Esophagus (tissue), 2 donors: ENCODE results near the gene SETX. TPM values are rescaled to one million over a fixed set of nuclear protein-coding genes. Genes with fewer than 3 reads are reported as not detected.

ENCODE experiments used
- H3K27ac ChIP-seq, 2 donors: one replicate each; pipeline ENCODE4 v1.5.1; 2013; ENCODE audit warnings: low read depth in 2 of 2, mild to moderate bottlenecking in 2 of 2, inconsistent platforms in 1 of 2, low read length in 1 of 2, moderate library complexity in 1 of 2
- H3K27me3 ChIP-seq, 2 donors: one replicate each; pipeline ENCODE4 v1.6.1; 2013; ENCODE audit warnings: low read length in 2 of 2, control low read depth in 1 of 2, mild to moderate bottlenecking in 1 of 2; ENCODE audit not compliant: insufficient read depth in 2 of 2, control insufficient read depth in 1 of 2
- H3K36me3 ChIP-seq, 2 donors: one replicate each; pipeline ENCODE4 v1.6.1; 2013; ENCODE audit warnings: low read length in 1 of 2; ENCODE audit not compliant: control insufficient read depth in 2 of 2, insufficient read depth in 2 of 2
- H3K4me1 ChIP-seq, 2 donors: one replicate each; pipeline ENCODE4 v1.6.1; 2013; ENCODE audit warnings: low read length in 1 of 2; ENCODE audit not compliant: control insufficient read depth in 2 of 2, insufficient read depth in 2 of 2
- H3K4me3 ChIP-seq, 2 donors: one replicate each; pipeline ENCODE4 v1.5.1; 2013; ENCODE audit warnings: low read length in 2 of 2, mild to moderate bottlenecking in 2 of 2, low read depth in 1 of 2, moderate library complexity in 1 of 2
- H3K9me3 ChIP-seq, 2 donors: one replicate each; pipeline ENCODE4 v1.6.1; 2013; ENCODE audit warnings: mild to moderate bottlenecking in 2 of 2, low read depth in 1 of 2, low read length in 1 of 2, moderate library complexity in 1 of 2; ENCODE audit not compliant: control insufficient read depth in 2 of 2, insufficient read depth in 1 of 2
- WGBS, 2 donors: extraction: QIAGEN DNeasy Blood & Tissue Kit; methylation state at CpG; one replicate each; pipeline ENCODE4 v1.1.7; 2013; 5-methylcytosine and 5-hydroxymethylcytosine counted together
- polyA plus RNA-seq, 2 donors: library from polyadenylated mRNA; stranded (reverse); fragments of 200-250 nt; gene quantifications; one replicate each; pipeline ENCODE4 v1.2.3, GENCODE V29; 2013
- donor health status: healthy with polysubstance abuse.
- donor health status: Bipolar disorder and iron deficiency.

SETX gene
- polyA plus RNA-seq, 2 donors = 12.2 to 12.5 TPM

- no peaks in the 10 kb centered on the region for H3K9me3 ChIP-seq
- H3K36me3 ChIP-seq = peaks cover 16 to 19% of the 10 kb centered on the region in 2 donors
- H3K4me3 ChIP-seq = no peak overlapping the region
- WGBS, 2 donors = 98 to 100% methylated on average over 3 of the region's 3 CpGs
- H3K4me1 ChIP-seq = no peaks in the 10 kb centered on the region
- no peaks in the 10 kb centered on the region for H3K27me3 ChIP-seq
- H3K27ac ChIP-seq = no peak overlapping the region
Observed at GRCh38 chr9:132334364-132334763, 20.4 kb downstream of the SETX start.

GRCh38 chr9:132333556-132333955 lies 21.2 kb downstream of the SETX start:
- Histone ChIP-seq H3K4me3 (no peak overlapping the region), H3K9me3 (no peaks in the 10 kb centered on the region), H3K27me3 (no peaks in the 10 kb centered on the region), H3K27ac (no peak overlapping the region), H3K4me1 (no peaks in the 10 kb centered on the region), H3K36me3 (peaks cover 16 to 19% of the 10 kb centered on the region in 2 donors)
- 91 to 92% methylated on average over 1 of the region's 1 CpG for WGBS, 2 donors

- H3K4me1 ChIP-seq = no peaks in the 10 kb centered on the region
- no peak overlapping the region for H3K27ac ChIP-seq
- H3K4me3 ChIP-seq = no peak overlapping the region
- 99 to 100% methylated on average over 4 of the region's 4 CpGs for WGBS, 2 donors
- H3K36me3 ChIP-seq = peaks cover 10 to 25% of the 10 kb centered on the region in 2 donors
- H3K9me3 ChIP-seq = no peaks in the 10 kb centered on the region
- no peaks in the 10 kb centered on the region for H3K27me3 ChIP-seq
Observed at GRCh38 chr9:132328580-132328979, 26.2 kb downstream of the SETX start.

- 97 to 98% methylated on average over 6 of the region's 6 CpGs for WGBS, 2 donors
- Histone ChIP-seq H3K4me1 (no peaks in the 10 kb centered on the region), H3K4me3 (no peak overlapping the region), H3K9me3 (no peaks in the 10 kb centered on the region), H3K36me3 (peaks cover 9 to 24% of the 10 kb centered on the region in 2 donors), H3K27me3 (no peaks in the 10 kb centered on the region), H3K27ac (no peak overlapping the region)
Observed at GRCh38 chr9:132327537-132327936, 27.2 kb downstream of the SETX start.

- H3K27ac ChIP-seq = no peak overlapping the region
- no peaks in the 10 kb centered on the region for H3K4me1 ChIP-seq
- no peak overlapping the region for H3K4me3 ChIP-seq
- H3K27me3 ChIP-seq = no peaks in the 10 kb centered on the region
- H3K36me3 ChIP-seq = peaks cover 3 to 8% of the 10 kb centered on the region in 2 donors
- WGBS, 2 donors = 65 to 70% methylated on average over 1 of the region's 1 CpG
- no peaks in the 10 kb centered on the region for H3K9me3 ChIP-seq
Observed at GRCh38 chr9:132324425-132324824, 30.4 kb downstream of the SETX start.

- Histone ChIP-seq H3K36me3 (peaks cover 3 to 6% of the 10 kb centered on the region in 2 donors), H3K4me1 (no peaks in the 10 kb centered on the region), H3K4me3 (no peak overlapping the region), H3K27ac (no peak overlapping the region), H3K9me3 (no peaks in the 10 kb centered on the region), H3K27me3 (no peaks in the 10 kb centered on the region)
- WGBS, 2 donors = 72 to 77% methylated on average over 4 of the region's 4 CpGs
Observed at GRCh38 chr9:132319421-132320110, 35.2 kb downstream of the SETX start.

- 89 to 90% methylated on average over 2 of the region's 2 CpGs for WGBS, 2 donors
- Histone ChIP-seq H3K27ac (no peak overlapping the region), H3K4me3 (no peak overlapping the region), H3K27me3 (no peaks in the 10 kb centered on the region), H3K9me3 (no peaks in the 10 kb centered on the region), H3K4me1 (no peaks in the 10 kb centered on the region), H3K36me3 (peaks cover 3 to 8% of the 10 kb centered on the region in 2 donors)
Observed at GRCh38 chr9:132312873-132313272, 41.9 kb downstream of the SETX start.

GRCh38 chr9:132312426-132312825 lies 42.4 kb downstream of the SETX start:
- no peak overlapping the region for H3K27ac ChIP-seq
- H3K4me1 ChIP-seq = no peaks in the 10 kb centered on the region
- no peak overlapping the region for H3K4me3 ChIP-seq
- H3K9me3 ChIP-seq = no peaks in the 10 kb centered on the region
- peaks cover 3 to 8% of the 10 kb centered on the region in 2 donors for H3K36me3 ChIP-seq
- H3K27me3 ChIP-seq = no peaks in the 10 kb centered on the region

GRCh38 chr9:132311978-132312377 lies 42.8 kb downstream of the SETX start:
- 89 to 93% methylated on average over 4 of the region's 4 CpGs for WGBS, 2 donors

GRCh38 chr9:132309056-132309455 lies 45.7 kb downstream of the SETX start:
- no peaks in the 10 kb centered on the region for H3K9me3 ChIP-seq
- H3K4me3 ChIP-seq = no peak overlapping the region
- WGBS, 2 donors = 94 to 97% methylated on average over 5 of the region's 5 CpGs
- H3K27me3 ChIP-seq = no peaks in the 10 kb centered on the region
- H3K36me3 ChIP-seq = peaks cover 3 to 4% of the 10 kb centered on the region in 2 donors
- no peak overlapping the region for H3K27ac ChIP-seq
- H3K4me1 ChIP-seq = no peaks in the 10 kb centered on the region

More at GRCh38 chr9:132311978-132312377, 42.8 kb downstream of the SETX start:
- Histone ChIP-seq H3K4me1 (no peaks in the 10 kb centered on the region), H3K27ac (no peak overlapping the region), H3K4me3 (no peak overlapping the region), H3K36me3 (peaks cover 3 to 8% of the 10 kb centered on the region in 2 donors), H3K27me3 (no peaks in the 10 kb centered on the region), H3K9me3 (no peaks in the 10 kb centered on the region)
